HTR-8/SVneo (cell line): ENCODE data around the gene EPS8.
A peak's percentile ranks its signal among the peaks of the same experiment; 100 is the strongest.

Experiments
- DNase-seq: peaks from one replicate; pipeline ENCODE4 v3.0.0; 2011; ENCODE audit warnings: low spot score, mixed read lengths; ENCODE audit not compliant: insufficient read length
- FAIRE-seq: peaks from 2 replicates; lab custom pipeline; 2011; peaks lifted over from hg19 to GRCh38; lab: Jason Lieb, UNC

The EPS8 gene

DNA sequence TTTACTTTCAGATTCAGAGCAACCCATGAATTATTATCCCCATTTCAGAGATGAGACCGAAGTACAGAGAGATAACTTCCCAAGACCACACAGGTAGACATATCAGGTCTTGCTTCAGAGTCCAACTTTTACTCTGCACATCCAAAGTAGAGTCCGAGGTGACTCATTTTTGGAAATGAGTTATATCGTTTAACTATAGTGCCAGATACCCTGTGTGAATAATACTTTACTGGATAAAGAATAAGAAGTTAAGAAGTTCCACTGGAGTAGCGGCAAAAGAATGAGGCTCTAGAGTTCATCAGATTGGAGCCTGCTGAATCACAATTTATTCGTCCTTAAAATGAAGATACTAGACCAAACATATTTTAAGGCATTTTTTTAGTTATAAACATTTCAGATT lies 124.7 kb downstream of the EPS8 start:
- no peak for DNase-seq
- no peak for FAIRE-seq

DNA sequence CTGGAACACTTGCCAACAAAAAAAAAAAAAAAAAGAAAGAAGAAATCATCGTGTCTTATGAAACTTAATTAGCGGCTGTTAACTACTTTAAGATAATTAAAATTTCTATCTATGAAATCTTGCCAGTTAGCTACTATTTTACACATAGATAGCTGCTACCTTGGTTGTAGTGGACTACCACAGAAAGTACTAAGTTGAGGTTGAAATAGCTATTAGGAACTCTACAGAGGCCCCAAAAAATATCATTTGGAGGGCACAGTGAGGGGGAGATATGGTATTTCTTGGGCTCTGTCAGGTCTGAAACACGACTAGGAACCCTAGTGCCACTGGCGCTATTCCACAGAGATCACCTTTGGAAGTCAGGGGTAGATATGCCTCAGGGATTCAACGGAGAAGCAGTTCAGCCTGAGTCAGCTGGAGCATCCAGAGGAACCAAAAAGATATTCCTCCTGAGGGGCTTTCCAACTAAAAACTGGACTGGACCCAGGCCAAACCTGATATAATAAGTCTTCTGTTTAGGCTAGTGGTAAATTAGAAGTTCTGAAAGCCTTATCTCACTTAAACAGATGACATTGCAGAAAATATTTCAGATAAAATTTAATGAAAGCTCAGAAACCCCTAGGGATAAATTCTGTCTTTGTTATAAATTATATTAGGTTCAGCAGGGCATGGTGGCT lies 126.1 kb downstream of the EPS8 start:
- DNase-seq = no peak
- FAIRE-seq = no peak

DNA sequence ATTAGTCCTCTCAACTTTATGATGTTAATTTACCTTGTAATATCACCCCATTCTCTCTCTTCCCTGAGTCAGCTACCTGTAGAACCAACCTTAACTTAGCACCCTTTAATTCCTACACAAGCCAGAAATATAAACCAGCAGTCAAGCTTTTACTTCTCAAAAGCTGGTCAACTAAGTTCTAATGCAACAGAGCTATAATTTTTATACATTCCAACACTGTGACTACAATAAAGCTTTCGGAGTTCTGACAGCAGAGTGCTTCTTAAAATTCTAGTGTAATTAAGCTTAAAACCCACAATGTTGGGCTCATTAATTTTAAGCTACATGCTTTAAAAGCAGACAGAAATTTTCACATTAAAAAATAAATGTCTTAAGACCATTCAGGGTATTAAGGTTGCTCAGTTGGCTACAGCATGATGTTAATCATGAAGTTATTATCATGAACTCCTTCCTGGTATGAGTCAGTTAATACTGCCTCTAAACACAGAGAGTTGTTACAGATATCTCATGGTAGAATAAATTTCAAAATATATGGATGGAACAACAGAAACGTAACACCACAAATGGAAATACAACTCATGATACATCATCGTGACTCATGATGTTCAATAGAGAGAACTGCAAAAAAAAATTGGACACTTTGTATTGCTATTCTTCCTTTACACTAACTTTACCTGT lies 126.7 kb downstream of the EPS8 start:
- DNase-seq (peak; percentile 30), FAIRE-seq (no peak)

DNA sequence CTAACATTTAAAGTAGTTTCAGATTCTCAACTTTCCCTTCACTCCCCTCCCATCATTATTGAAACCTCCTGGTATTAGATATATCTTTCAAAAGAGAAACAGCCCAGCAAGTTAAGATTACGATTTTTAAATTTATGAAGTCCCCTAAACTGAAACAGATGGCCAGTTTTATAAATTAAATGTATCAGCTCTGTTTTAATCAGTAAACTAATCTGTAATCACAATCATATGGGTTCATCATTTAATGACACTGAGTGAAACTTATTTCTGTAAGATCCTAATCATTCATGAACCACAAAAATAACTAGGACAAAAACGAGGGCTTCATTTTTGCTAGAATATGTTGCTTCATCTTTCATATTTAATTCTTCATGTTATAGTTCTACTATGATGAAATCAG lies 137.8 kb downstream of the EPS8 start:
- no peak for DNase-seq

DNA sequence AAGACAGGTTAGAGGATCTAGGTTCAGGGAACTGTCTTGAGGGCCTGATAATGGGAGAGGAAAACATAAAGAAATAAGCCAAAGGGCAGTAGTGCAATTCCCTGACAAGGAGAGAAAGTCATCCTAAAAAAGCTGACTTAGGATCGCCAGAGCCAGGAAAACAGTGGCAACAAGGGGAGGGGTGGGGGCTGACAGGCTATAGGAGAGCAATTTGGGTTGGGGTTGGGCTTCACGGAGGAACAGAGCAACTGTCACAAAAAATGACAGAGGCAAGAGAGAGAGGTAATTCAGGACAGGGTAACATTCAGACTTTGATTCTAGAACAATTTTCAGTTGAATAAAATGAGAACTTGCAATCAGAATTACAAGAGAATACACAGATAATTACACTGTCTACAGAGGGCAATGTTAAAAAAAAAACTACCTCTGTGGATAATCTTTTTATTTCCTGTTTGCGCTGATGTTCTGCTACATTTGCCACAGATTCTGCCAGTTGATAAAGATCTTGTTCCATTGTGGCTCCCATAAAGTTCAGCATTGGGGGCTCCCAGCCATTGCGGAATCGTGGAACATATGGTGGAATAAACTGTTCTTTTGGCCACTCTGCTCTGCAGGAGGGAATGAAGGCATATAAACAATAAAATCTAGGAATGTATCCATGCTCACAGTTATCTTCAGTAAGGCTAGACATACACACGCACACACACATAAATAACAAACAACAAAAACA lies 138.6 kb downstream of the EPS8 start:
- DNase-seq (no peak), FAIRE-seq (no peak)

More for the DNA sequence above, 137.8 kb downstream of the EPS8 start:
- no peak for FAIRE-seq

DNA sequence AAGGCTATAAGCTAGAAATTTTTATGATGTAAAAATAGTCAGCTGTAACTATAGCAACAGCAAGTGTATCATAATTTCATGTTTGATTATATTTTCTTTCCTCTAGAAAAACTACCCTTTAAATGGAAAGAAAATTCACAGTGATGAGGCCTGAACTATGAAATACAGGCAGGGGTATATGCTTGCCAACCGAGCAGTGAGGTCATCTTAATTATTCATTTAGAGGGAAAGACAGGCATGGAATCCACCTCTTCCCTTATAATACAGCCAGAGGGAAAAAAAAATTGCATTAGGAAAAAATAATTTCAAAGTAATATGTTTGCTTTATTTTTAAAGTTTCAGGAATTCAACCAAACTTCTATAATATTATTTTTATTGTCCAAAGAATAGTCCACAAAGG lies 139.8 kb downstream of the EPS8 start:
- DNase-seq = no peak
- FAIRE-seq = no peak

DNA sequence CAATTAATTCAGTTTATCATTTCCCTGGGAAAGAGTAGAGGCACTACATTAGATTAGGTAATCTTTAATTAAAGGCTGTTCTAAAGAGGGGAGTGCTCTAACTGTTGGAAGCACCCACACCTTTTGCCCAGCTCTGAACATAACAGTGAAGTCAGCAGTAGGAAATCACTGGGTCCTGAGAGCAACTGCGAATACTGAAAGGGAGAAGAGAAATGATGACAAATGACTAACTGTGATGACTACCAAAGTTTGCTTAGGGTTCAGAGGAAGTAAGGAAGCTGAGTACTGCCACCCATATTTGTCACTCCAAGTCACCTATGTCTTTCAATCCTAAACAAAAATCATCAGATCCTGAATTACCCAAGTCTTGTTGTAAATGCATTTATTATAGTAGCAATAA lies 140.6 kb downstream of the EPS8 start:
- no peak for FAIRE-seq
- no peak for DNase-seq

DNA sequence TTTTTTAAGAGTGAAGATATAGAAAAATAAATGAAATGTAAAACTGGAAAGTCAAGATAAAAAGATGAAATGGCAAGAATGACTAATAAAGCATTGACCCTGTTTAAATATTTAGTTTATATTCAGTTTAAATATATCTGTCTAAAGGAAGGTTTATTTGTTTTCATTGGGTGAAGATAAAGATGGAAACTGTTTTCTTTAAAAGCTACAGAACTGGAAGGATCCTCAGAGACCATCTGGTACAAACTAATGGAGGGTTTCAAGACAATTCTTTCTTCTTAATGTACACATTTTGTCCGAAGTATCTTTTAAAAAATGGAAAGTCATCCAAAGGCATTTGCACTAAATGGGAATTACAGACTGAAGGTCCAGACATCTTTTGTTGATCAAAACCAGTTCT lies 142.6 kb downstream of the EPS8 start:
- DNase-seq = no peak
- FAIRE-seq = no peak

DNA sequence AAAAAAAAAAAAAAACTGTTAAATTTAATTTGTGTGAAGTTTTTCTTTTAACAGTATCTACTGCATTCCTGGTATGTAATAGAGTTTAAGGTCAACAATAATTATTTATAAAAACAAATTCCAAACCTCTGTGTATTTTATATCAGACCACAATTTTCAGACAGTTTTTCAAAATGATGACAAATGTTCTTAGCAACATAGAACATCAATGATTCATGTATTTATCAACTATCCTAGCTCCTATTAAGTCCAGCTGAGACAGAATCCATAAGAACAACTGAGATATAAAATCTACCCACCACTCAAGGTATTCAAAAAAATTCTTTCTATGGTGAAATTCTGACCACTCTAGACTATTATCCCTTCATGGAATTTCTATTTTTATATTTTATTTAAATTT lies 144.5 kb downstream of the EPS8 start:
- FAIRE-seq = no peak

DNA sequence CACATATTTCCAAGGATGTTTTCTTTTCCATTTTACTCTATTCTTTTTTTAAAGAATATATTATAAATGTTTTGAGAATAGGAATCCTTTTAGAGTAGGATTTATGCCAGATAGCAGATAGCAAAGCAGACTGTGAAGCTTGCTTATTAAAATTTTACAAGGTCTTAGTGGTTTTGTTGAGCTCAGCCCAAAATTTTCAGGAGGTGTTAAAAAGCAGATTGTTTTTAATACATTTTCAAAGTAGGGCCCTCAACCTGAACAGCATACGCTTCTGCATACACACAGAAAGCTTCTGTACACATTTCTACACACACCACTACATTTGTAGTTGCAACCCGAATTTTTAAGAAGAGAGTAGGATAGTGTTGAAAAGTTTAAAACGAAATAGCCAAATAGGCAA lies 151.0 kb downstream of the EPS8 start:
- FAIRE-seq (no peak), DNase-seq (no peak)

More for the DNA sequence above, 144.5 kb downstream of the EPS8 start:
- no peak for DNase-seq

DNA sequence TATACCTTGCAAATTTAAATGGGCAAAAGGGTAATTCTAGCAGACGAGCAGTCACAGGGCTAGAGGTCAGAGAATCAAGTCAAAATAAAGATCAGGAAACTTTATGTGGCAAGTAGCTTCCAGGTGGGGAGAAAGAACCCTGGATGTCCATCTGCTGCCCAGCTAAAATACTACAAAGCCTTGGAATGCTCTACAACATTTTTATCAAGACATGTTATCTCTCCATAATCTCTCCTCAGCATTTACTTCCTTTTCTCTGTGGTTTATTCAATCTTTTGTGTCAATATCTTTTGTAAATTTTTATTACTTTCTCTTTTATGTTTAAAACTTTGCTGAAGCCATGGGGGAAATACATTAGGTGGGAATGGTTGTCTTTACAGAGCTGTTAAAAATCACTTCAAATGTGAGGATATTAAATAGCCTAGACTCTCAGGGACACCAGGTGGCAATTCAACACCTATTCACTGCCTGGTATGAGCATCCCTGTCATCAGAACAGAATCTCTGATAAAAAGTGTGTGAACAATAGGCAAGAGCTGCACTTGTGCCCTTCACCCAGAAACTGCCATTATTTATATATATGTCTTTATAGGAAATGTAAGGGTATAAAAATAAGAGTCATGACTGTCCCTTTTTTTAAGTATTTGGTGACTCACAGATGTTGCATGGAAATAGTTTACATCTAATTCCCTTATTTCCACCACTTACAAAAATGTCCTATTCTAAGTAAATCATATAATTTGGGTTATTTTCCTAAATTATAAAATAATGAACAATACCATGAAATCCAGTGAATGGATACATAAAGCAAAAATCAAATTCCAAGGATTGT lies 152.9 kb downstream of the EPS8 start:
- no peak for FAIRE-seq
- no peak for DNase-seq

DNA sequence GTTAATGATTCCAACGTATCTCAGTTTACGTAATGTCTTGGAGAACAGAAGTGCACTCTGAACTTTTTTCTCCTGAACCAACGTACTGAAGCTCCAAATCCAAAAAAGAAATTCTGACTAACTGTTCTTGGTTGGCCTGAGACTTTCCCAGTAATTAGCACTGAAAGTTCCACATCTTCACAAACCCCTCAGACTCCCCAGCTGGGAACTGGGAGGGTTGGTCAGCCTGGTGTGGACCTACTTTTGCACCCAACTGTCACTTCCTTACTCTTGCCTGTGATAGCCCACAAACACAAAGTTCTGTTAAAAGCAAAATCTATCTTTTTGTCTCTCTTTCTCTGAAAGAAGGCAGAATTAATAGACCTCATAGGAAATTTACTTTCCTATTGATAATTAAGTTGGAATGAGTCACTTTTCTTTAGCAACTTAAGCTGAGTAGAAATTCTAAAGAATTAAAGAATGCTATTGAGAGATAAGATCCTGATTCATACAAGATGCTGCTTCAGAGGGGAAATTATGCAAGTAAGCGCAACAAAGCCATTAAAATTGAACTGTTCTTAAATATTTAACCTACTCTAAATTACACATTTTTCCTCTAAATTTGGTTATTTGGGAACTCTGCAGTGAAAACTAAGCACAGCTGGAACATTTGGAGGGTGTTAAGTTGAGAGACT lies 155.0 kb downstream of the EPS8 start:
- FAIRE-seq (no peak), DNase-seq (no peak)

DNA sequence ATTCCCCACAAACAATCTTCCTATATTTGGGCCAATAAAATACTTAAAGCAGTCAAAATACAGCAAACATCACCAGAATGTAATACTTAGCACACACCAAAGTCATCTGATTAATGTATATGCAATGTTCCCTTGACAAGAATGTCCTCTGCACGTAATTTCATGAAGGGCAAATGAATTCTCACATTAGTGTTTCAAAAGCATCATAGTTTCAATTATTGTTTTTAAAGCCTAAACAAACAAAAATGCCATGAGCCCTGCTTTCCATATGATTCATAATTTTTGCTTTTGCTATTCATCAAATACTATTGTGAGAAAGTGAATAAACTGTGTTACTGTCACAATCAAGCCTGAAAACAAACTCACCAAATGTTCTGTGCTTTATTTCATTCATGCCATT lies 156.0 kb downstream of the EPS8 start:
- FAIRE-seq = no peak
- no peak for DNase-seq

DNA sequence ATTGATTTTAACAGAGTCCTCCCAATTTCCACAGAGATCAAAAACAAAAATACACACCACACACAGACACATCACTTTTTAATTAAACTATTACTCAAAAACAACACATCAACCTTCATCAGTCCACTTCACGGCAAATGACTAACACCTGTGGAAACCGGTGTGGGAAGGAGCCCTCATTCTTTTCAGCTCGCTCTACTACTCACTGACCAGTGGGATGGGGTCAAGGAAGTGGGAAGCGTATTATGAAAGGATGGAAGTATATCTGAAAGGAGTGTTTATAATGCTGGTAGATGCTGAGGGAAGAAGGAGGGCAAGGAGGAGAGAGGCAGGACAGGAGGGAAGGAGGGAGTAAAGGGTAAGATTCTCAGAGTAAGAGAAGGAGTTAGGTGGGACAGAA lies 156.5 kb downstream of the EPS8 start:
- DNase-seq = no peak
- no peak for FAIRE-seq

DNA sequence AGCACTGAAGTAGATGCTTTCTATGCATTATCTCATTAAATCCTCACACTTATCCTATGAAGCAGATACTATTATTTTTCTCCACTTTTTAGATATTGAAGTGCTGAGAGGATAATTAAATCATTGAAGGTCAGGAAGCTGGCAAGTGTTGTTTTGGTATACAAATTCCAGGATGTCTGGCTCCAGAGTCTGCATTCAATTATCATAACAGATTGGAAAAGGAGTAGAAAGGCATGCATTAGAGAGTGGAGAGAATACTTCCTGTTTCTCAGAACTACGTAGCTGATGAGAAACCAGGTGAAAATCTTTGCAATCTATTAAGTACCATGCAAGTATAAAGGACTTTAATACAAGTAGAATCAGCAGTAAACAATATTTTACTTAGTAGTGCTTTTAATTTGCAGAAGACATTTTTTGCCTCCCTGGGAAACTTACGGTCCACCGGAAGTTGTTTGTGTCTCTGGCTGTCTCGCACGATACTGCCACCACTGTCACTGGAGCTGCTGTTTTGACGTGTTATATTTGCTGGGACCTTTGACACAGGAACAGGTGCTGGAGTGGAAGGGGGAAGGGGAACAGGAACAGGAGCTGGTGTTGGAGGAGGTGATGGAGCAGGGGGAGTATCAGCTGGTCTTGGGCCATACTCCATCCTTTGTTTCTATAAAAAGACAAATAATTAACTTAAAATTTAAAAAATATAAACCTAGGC lies 158.0 kb downstream of the EPS8 start:
- DNase-seq (no peak), FAIRE-seq (no peak)

DNA sequence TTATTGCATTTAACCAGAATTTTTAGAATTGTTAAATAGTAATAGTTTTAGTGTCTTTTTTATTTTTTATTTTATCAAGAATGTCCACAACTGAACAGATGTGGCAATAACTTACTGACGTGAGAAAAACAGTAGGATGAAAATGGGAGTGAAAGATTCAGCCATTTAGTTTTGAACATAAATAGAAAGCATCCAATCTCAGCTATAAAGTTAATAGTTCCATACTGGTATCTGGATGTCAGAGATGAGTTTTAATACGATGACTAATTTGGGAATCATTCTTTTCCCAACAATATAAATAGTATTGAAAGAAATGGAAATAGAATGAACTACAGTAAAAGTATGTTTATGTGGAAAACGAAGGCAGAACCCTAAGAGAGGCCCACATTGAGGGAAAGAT lies 159.4 kb downstream of the EPS8 start:
- FAIRE-seq (no peak), DNase-seq (no peak)

DNA sequence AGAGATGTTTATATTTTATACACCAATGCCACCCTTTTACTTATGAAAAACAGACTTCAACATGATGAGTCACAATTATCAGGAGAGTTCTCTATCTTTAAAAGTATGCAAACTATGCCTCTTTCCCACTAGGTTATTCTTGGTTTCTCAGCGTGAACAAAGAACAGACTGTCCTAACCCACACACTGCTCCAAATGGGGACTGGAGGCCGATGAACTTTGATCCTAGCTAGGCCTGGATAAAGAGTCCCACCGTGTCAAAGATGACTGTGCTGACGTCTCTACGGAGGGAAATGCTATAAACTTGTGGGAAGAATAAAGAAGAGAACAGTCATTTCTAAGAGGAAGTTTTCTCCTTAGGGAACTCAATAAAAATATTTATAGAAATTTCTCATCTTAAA lies 160.1 kb downstream of the EPS8 start:
- FAIRE-seq = no peak
- DNase-seq = peak; percentile 21

DNA sequence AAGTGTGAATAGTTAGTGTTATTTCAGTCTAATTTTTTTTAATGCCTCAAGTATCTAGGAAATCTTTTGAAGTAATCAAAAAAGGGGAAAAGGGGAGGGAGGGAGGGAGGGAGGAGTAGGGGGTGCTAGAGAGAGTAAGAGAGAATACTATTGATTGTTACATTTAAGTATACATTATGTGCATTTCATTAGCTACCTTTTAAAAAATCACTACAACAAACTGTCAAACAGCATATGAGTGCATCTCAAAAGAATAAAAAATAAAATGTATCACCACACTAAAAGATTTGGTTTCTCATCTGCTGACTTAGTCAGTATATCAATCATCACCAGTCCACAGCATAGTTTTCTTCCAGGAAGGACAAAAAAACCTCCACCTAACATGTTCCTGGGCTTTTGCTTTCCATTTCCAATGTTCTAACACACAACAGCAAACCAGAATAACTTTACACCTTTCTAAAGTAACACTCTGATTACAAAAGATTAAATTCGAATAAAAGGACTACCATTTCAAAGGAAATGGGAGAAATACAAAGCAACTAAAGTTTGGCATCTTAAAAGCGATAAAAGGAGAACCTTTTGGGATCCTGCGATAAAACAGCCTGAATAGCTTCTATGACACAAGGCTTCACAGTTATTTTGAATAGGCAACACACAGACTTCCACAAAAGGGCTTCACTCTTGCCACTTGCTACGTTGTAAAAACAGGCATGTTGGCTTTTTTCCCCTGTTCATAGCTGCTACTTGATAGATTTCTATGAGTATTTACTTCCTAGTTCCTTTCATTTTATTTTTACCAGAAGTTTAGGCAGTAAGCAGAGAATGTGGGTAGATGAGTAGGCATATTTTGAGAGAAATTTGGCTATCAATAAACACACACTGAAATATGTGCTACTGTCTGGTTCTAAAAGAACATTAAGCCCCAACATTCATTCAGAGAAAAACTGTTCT lies 160.9 kb downstream of the EPS8 start:
- DNase-seq = no peak
- no peak for FAIRE-seq
